HUDEP-2 (cell line): ENCODE data around the gene FBXO11.
"Not testable (repeated sequence)": the region's sequence is repeated elsewhere in the genome, so short reads cannot be mapped to it uniquely, and the experiment has no call there.

Experiments used
- DNase-seq, 76 experiments: peaks; one replicate each; lab custom pipeline; 2025; ENCODE audit not compliant: unreplicated experiment in 76 of 76; lab: John Stamatoyannopoulos, UW

The FBXO11 gene

DNA sequence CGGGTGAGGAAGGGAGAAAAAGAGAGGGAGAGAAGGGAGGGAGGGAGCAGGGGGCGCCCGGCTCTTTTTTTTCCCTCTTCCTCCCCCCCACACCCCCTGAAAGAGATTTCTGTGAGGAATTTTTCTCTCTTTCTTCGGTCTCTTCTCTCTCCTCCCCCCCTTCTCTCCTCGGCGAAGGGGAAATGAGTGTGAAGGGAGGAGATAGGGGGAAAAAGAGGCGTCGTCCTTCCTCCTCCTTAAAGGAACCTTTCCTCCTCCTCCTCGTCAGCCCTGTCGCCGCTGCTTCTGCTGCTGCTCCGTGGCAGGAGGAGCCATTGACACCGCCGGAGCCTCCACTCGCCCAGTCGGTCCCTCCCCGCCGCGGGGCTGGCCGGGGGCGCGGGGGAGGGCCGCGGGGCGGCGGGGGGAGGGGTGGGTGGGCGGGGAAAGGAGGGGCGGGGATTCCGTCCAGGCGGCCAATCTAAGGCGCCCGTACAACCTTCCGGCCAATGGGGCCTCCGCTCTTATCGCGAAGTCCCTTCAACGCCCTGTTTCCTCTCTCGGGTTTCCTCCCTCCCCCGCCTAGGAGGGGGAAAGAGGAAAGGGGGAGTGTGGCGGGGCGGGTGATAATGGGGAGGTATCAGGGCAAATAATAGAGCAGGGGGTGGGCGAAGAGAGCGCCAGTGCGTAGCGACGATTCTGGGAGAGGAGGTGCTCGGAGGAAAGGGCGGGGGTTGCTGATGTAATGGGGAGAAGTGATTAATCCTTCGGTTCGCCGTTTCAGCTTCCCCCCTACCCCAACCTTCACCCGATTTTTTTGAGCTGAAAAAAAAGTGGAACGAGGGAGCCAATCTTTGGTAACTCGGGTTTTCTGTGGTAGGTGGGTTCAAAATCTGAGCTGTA, at the start of gene FBXO11:
Gene FBXO11, minus strand, starts transcription at position 342 of the 882 bp plus-strand sequence. CDS start 778 bp downstream, outside the sequence.
- DNase-seq: peak in 75 of 76 experiments; percentile 49 to 98 (median 94)

DNA sequence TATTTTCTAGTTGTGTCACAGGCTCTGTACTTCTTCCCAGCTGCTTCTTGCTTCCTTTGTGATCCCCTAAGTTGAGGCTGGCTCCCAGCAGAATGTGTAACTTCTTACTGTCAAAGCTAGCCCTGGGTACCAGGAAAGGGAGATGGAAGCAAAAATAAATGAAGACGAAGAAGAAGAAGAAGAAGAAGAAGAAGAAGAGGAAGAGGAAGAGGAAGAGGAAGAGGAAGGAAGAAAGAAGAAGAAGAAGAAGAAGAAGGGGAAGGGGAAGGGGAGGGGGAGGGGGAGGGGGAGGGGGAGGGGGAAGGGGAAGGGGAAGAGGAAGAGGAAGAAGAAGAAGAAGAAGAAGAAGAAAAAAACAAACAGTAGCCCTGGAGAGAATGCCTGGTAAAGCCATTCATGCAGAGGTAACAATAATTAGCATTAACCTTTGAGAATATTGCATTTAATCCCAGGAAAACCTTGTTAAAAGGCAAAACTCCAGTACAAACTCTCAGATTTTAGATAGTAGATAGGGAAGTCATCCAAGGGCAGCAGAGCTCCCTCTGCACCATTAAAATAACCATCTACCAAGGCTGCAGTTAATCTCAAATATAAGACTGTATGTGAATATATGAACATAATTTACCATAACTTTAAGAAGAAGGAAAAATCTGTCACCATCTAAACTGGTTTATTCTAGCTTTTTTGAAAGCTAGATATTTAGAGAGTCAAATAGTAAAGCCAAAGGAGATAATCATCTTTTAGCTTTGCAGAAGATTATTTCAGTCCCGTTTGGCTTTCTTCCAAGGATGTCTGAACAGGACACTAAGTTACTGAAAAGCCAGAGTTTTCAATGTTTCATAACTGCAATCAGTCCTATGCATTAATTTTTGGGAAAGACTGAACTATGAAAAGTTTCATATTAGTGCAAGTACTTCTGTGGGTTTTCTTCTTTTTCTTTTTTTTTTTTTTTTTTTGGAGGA, 44.3 kb upstream of the FBXO11 start:
- DNase-seq: no peak

DNA sequence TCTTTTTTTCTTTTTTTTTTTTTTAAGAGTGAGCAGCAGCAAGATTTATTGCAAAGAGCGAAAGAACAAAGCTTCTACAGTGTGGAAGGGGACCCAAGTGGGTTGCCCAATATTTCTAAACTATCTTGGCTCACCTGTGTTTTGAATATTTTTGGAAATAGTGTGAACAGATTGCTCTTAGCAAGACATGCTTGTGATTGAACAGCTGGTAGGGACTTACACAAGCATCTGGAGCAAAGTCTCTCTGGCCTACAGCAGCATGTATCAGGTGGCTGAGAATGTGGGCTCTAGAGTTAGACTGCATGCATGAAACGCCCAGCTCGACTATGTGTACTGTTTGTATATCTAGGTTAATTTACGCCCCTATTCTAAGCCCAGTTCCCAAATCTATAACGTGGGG, 40.3 kb upstream of the FBXO11 start:
- DNase-seq: no peak

DNA sequence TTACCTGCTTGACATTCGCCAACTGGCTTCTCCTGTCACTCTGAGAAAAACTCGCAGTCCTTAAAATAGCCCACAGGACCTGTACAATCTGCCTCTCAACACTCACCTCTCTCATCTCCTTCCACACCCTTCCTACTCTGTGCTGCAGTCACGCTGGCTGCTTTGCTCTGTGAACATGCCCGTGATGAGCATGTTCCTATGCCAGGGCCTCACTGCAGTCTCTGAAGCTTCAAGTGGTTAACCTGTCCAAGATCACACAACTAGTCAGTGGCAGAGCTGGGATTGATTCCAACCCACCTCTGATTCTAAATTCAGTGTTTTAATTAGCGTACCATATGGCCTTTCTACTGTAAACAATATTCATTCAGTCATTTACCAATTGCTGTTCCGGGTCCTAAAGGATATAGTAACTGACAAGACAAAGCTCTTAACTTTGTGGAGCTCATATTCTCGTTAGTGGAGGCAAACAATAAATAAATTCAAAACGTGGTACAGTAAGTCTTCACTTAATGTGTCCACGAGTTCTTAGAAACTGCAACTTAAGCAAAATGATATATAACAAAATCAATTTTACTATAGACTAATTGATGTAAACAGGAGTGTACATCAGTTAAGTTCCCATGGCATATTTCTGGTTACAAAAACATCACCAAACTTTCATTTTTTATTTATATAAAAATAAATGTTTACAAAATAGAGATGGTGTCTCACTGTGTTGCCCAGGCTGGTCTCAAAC, 38.9 kb upstream of the FBXO11 start:
- DNase-seq: no peak

DNA sequence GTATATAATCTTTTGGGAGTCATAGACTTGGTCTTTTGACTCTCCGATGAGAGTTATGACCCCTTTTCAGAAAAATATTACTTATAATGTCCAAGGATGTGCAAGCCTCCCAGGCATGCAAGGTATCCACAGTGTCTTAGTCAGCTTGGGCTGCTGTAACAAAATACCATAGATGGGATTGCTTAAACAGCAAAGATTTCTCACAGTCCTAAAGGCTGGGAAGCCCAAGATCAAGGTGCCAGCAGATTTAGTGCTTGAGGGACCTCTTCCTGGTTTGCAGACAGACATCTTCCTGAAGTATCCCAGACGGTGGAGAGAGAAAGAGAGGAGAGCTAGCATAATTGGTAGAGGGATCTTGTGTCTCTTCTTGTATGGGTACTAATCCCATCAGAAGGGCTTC, 35.6 kb upstream of the FBXO11 start:
- DNase-seq: no peak

DNA sequence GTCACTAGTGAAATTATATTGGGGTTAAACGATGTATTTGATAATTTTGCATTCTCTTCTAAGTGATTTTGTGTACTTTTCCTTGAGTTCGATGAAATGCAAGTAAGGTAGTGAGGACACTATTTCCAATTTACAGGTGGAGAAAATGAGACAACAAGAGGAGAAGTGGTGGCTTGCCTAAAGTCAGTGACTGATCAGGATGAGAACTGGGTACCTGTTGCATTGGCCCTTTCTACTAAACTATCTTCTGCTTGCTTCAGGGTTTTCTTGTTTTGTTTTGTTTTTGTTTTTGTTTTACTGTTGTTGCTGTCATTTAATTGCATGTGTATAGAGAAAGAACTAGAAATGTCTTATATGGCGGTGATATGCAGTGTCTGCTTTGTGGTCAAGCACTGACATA, 31.4 kb upstream of the FBXO11 start:
- DNase-seq: no peak

DNA sequence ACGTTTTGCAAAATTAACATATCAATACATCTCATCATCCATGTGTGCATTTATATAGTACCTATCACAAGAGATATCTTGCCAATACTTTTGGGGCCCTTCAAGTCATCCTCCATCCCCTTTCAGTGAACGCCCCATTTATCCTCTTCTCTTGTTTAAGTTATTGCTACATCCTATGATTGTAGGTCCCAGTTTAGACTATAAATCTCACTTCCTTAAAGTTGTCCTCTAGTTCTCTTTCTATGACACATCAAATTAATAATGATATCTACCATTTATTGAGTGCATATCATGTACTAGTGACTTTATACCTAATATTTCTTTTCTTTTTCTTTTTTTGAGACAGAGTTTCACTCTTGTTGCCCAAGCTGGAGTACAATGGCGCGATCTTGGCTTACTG, 28.8 kb upstream of the FBXO11 start:
- no peak for DNase-seq

DNA sequence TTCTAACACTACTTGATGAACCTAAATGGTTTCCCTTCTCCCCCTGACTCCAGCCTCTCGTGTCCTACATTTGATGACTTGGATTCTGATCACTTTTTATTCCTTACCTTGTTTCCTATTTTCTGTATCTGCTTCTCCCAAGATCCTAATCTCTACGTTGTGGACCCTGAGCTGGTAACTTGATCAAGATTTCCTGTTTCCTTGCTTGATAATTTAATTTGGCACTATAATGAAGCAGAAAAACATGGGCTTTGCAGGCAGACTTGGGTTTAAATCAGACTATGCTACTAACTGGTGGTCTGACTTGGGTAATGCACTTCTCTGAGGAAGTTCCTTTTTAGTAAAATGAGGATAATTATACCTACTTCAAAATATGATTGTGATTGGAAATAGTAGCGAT, 11.7 kb upstream of the FBXO11 start:
- DNase-seq: no peak

DNA sequence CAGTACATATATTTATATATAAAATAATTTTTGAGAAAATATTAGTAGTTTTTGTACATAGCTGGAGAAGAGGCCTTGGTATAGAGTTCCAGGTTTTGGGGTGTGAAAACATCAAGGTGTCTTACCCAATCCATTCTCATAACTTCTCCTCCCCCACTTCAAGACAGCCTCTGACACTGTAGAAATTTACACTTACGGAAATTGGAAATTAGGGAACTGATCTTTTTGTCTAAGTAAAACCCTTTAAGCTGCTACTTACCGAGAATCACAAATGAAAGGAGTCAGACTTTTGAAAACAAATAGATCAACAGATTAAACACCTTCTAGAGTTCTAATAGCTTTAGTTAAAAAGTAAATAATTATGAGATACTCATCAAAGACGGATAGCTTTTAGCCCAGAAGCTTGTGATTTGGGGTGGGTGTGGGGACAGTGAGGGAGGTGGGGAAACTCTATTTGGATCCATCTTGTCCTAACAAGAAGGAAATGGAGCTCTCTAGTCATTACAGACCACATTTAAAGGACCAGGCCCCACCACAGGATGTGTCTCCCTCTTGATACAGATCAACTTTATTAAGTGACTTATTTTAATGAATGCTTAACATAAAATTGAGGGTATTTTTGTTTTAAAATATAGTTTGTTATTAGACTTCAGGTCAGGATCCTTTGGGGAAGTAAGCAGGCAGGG, 11.1 kb upstream of the FBXO11 start:
- no peak for DNase-seq

DNA sequence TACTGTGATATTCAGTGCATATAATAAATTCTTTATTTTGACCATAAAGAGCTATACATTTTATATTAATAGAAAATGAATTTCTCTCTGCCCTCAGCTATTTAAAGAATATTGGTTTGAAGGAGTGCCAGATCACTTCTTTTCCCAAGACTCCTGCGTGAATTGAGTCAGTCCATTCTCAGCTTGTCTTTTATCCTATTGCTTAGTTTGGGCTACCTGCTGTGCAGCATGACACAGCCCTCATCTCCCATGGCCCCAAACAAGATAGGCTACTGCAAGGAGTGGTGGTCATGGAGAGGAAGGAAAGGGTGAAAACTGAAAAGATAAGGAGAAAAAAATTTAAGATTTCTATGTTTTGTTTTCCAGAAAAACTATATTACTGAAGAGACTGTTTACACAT, 10.1 kb upstream of the FBXO11 start:
- no peak for DNase-seq

DNA sequence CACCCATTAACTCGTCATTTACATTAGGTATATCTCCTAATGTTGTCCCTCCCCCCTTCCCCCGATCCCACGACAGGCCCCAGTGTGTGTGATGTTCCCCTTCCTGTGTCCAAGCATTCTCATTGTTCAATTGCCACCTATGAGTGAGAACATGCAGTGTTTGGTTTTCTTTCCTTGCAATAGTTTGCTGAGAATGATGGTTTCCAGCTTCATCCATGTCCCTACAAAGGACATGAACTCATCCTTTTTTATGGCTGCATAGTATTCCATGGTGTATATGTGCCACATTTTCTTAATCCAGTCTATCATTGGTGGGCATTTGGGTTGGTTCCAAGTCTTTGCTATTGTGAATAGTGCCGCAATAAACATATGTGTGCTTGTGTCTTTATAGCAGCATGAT, 4.4 kb upstream of the FBXO11 start:
- DNase-seq: not testable (repeated sequence)

DNA sequence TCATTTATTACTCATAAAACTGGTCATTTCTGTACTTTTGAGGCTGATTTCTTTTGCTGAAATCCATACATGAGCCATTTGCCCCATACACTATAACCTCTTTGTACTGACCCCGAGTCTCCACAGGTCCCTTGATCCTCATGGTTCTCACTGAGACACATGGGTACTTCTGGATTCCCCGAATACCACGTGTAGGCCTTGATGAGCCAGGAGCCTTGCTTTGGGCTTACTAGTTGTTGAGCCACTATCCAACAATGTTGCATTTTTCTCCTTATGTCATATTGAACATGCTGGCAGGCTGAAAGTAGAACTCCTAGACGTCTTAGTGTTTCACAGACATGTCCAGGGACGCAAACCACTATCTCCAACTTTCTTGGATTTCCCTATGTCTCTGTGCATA, 2.4 kb upstream of the FBXO11 start:
- no peak for DNase-seq

DNA sequence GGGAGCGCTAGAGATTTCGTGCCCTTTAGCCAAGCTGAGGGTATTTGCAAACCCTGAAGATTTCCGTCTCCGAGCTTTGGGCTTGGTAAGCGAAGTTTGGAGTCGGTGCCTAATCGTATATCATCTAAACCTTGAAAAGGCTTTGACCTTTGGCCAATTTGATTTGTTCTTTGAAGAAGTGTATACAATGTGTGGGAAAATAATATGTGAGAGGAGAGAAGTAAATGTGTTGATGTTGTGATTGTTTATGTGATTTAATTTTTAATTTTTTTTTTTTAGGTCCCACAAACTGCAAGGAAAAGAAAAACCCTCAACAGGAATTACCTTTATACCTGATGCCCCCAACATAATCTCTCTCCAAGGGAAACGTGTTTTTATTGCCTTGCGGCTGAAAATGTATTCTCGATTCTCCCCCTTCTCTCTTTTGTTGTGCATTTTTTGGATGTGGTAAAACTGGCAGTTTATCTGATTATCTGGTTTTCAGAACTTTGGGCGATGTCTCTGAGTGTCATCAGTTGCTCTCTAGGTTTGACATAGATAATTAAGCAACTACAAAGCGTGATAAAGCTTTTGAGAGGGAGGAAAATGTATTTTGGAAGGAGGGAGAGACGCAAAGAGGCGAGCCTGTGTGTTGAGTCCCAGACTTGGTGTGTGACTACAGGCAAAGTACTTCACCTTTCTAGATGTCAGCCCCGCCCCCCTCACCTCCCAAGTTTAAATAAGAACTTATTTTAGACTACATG, 912 bp upstream of the FBXO11 start:
- peak in 37 of 76 experiments; percentile 6 to 71 (median 31) for DNase-seq

DNA sequence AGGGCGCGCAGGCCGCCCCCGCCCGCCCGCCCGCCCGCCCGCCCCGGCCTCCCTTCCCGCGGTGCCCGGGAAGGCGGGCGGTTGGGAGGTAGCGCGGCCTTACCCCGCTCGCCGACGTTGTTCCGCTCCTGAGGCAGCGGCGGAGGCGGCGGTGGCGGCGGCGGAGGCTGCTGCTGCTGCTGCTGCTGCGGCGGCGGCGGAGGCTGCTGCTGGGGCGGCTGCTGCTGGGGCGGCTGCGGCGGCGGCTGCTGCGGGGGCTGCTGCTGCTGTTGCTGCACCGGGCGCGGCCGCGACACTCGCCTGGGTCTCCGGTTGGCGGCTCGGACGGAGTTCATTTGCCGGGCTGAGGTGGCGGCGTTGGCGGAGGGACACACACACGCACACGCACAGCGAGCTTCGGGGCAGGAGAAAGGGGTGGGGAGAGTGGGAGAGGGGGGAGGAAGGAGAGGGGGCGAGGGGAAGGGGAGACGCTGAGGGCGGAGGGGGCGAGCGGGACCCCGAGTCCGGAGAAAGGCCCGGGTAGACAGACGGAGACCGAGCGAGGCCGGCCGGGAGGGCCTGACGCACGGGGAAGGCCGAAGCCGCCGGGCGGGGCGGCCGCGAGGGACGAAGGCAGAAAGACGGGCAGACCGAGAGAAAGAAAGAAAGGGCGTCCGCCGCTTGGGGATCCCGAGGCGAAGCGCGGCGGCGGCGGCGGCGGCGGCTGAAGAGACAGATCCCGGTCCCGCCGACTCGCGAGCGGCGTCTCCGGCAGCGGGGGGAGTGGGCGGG, 727 bp downstream of the FBXO11 start:
- DNase-seq: peak in 39 of 76 experiments; percentile 13 to 74 (median 46)

DNA sequence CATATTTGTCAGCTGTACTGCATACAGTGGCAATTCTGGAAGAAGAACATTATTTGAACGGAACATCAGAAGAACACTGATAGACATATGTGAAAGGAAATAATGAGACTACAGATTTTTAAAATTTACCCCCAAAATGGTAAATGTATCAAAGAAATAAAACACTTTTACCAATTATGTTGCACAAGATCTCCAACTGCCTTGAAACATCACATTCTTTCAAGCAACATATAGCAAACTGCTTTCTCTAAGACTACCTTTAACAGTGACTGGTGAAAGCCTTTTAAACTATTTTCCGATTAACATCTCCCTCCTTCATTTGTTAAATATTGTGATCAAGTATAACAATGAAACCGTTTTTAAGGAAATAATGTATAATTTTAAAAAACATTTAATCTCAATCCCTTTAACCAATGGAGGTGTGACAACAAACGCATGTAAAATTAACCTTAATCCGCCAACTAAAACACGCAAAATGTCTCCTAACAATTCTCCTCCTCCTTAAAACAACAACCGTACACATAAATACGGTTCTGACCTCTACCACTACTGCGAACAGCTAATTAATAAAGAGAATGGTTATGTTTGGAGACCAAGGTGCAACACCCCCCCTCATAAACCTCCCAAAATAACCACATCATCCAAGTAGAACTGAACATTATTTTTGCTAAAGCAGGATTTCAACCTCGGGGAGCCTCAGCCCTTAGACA, 2.4 kb downstream of the FBXO11 start:
- DNase-seq: peak in 1 of 76 experiments; percentile 33

DNA sequence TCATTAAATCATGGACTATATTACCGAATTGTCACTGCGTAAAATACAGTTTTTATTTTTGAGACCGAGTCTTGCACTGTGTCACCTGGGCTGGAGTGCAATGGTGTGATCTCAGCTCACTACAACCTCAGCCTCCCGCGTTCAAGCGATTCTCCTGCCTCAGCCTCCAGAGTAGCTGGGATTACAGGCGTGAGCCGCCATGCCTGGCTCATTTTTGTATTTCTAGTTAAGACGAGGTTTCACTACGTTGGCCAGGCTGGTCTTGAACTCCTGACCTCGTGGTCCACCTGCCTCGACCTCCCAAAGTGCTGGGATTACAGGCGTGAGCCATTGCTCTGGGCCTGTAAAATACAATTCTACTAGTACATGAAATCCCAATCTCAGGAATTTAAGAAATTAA, 4.4 kb downstream of the FBXO11 start:
- DNase-seq: not testable (repeated sequence)

DNA sequence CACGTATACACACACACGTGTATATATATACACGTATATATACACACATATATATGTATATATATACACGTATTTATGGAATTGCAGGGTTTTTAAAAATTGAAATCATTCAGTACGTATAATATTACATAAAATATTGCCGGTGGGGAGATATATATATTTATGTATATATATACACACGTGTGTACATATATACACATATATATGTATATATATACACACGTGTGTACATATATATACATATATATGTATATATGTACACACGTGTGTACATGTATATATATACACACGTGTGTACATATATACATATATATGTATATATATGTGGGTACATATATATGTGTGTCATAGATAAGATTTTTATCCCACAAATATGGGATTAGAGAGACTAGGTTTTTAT, 5.4 kb downstream of the FBXO11 start:
- no peak for DNase-seq
